A549 (cell line): ENCODE results near the gene EIF5A2. TPM values are rescaled to one million over a fixed set of nuclear protein-coding genes. Genes with fewer than 3 reads are reported as not detected.

Experiments used
- ATAC-seq, 2 experiments: fragments of 200-7000 bp in 1 of 2; fragments of >200 bp in 1 of 2; cut with Nextera tagmentation in 1 of 2; cut with Tn5 transposase in 1 of 2; 3 replicates each; pipeline versions ENCODE4 v1.8.0 to v1.9.1; 2018 to 2020; ENCODE audit warnings: mild to moderate bottlenecking in 1 of 2, moderate library complexity in 1 of 2
- CTCF ChIA-PET: fragments of 300-600 bp; sonication (Branson Sonifier 250); formaldehyde crosslinking; extraction: SDS; loops from one replicate; lab custom pipeline; 2021; ENCODE audit warnings: antibody characterized with exemption, inconsistent platforms; lab: Yijun Ruan, JAX
- POLR2A ChIA-PET: fragments of 350-600 bp; formaldehyde crosslinking; extraction: SDS; loops from one replicate; lab custom pipeline; 2021; ENCODE audit warnings: antibody characterized with exemption, inconsistent platforms; lab: Yijun Ruan, JAX
- DNase-seq, 2 experiments: peaks; one replicate each; pipeline versions ENCODE4 v3.0.0 to v3.0.0-alpha.2; 2011 to 2016; ENCODE audit warnings: low read depth in 1 of 2, low spot score in 1 of 2
- FAIRE-seq: peaks from 2 replicates; lab custom pipeline; 2011; peaks lifted over from hg19 to GRCh38; lab: Jason Lieb, UNC
- H3K27ac ChIP-seq, 2 experiments: fragments of >200 bp; sonication (Bioruptor Twin); formaldehyde crosslinking; 3 replicates each; pipeline ENCODE4 v1.5.1; 2016 to 2017
- H3K4me1 ChIP-seq: fragments of >200 bp; sonication (Bioruptor Twin); formaldehyde crosslinking; 3 replicates; pipeline ENCODE4 v1.6.1; 2016
- H3K4me2 ChIP-seq: fragments of >200 bp; sonication (Bioruptor Twin); formaldehyde crosslinking; 3 replicates; pipeline ENCODE4 v1.6.1; 2016
- H3K4me3 ChIP-seq: fragments of >200 bp; sonication (Bioruptor Twin); formaldehyde crosslinking; 3 replicates; pipeline ENCODE4 v1.5.1; 2016
- H3K9me3 ChIP-seq: fragments of >200 bp; sonication (Bioruptor Twin); formaldehyde crosslinking; 3 replicates; pipeline ENCODE4 v1.6.1; 2016
- BHLHE40 ChIP-seq: IDR thresholded peaks from 2 replicates; pipeline ENCODE4 v1.6.1; 2012; ENCODE audit warnings: low read depth, low read length, inconsistent platforms
- CEBPB ChIP-seq, 2 experiments: fragments of >200 bp in 1 of 2; sonication (Bioruptor Twin) in 1 of 2; formaldehyde crosslinking in 1 of 2; IDR thresholded peaks; 2 replicates each; pipeline ENCODE4 v1.6.1; 2012 to 2016
- ELK1 ChIP-seq: fragments of 150-350 bp; IDR thresholded peaks from 2 replicates; pipeline ENCODE4 v1.6.1; 2014; ENCODE audit warnings: low read depth, mild to moderate bottlenecking, low read length
- ESRRA ChIP-seq: fragments of 150-350 bp; IDR thresholded peaks from 2 replicates; pipeline ENCODE4 v1.6.1; 2014; ENCODE audit warnings: mild to moderate bottlenecking, low read length, borderline replicate concordance
- FOXS1 ChIP-seq: fragments of 250-450 bp; sonication (Bioruptor Pico); IDR thresholded peaks from 2 replicates; pipeline ENCODE4 v1.5.0; 2020; ENCODE audit warnings: mild to moderate bottlenecking, moderate library complexity
- HES2 ChIP-seq: fragments of >200 bp; sonication (Bioruptor Twin); formaldehyde crosslinking; IDR thresholded peaks from 2 replicates; pipeline ENCODE4 v1.6.1; 2016
- HEYL ChIP-seq: fragments of 250-450 bp; sonication (Bioruptor Pico); IDR thresholded peaks from 2 replicates; pipeline ENCODE4 v1.8.0; 2021; ENCODE audit warnings: mild to moderate bottlenecking, moderate library complexity
- HMGXB4 ChIP-seq: fragments of 250-450 bp; sonication (Bioruptor Pico); IDR thresholded peaks from 2 replicates; pipeline ENCODE4 v1.5.0; 2021; ENCODE audit warnings: mild to moderate bottlenecking, moderate library complexity, borderline replicate concordance
- JUN ChIP-seq, 2 experiments: fragments of >200 bp; sonication (Bioruptor Twin); formaldehyde crosslinking; IDR thresholded peaks; 2 replicates in 1 of 2; 3 replicates in 1 of 2; pipeline ENCODE4 v1.6.1; 2016 to 2017
- JUNB ChIP-seq: fragments of >200 bp; sonication (Bioruptor Twin); formaldehyde crosslinking; IDR thresholded peaks from 2 replicates; pipeline ENCODE4 v1.6.1; 2016
- KDM5A ChIP-seq: fragments of 200-600 bp; sonication (generic); IDR thresholded peaks from 2 replicates; pipeline ENCODE4 v1.6.1; 2016; ENCODE audit warnings: antibody characterized with exemption, mild to moderate bottlenecking
- MAFK ChIP-seq: fragments of 450-650 bp; IDR thresholded peaks from 2 replicates; pipeline ENCODE4 v1.6.1; 2014; ENCODE audit not compliant: partially characterized antibody
- NPAS2 ChIP-seq: fragments of 250-450 bp; sonication (Bioruptor Pico); IDR thresholded peaks from 2 replicates; pipeline ENCODE4 v1.8.0; 2022; ENCODE audit warnings: mild to moderate bottlenecking, moderate library complexity, borderline replicate concordance
- PBX3 ChIP-seq: IDR thresholded peaks from 2 replicates; pipeline ENCODE4 v1.6.1; 2012
- PHF8 ChIP-seq: fragments of 200-600 bp; sonication (generic); IDR thresholded peaks from 2 replicates; pipeline ENCODE4 v1.6.1; 2016; ENCODE audit warnings: low read depth, mild to moderate bottlenecking, antibody characterized with exemption, moderate library complexity, borderline replicate concordance
- POLR2AphosphoS2 ChIP-seq: conservative IDR thresholded peaks from 2 replicates; pipeline ENCODE4 v1.6.1; 2012; ENCODE audit warnings: low read length, improper control_type of control experiment, inconsistent platforms
- RAD21 ChIP-seq, 2 experiments: fragments of >200 bp in 1 of 2; sonication (Bioruptor Twin) in 1 of 2; formaldehyde crosslinking in 1 of 2; IDR thresholded peaks in 1 of 2; conservative IDR thresholded peaks in 1 of 2; 2 replicates in 1 of 2; 3 replicates in 1 of 2; pipeline ENCODE4 v1.6.1; 2012 to 2018; ENCODE audit warnings: inconsistent platforms in 1 of 2
- USF2 ChIP-seq: fragments of 450-650 bp; IDR thresholded peaks from 2 replicates; pipeline ENCODE4 v1.6.1; 2014; ENCODE audit warnings: antibody characterized with exemption
- ZC3H11A ChIP-seq: fragments of 450-650 bp; IDR thresholded peaks from 2 replicates; pipeline ENCODE4 v1.6.1; 2014; ENCODE audit warnings: antibody characterized with exemption, mild to moderate bottlenecking
- polyA plus RNA-seq, 4 experiments: library from polyadenylated mRNA; depleted of rRNA in 3 of 4; stranded (reverse); fragments of >200 nt; fragmentation: RNase III in 1 of 4; extraction: RNeasy Plus Mini Kit Qiagen cat#74134 plus additional on column Dnase treatment in 1 of 4; gene quantifications; 2 replicates in 3 of 4; 3 replicates in 1 of 4; pipeline ENCODE4 v1.2.3, GENCODE V29; 2011 to 2017

Gene EIF5A2
- polyA plus RNA-seq, 2 of the 4 experiments (the other 2 are of a cell fraction) = 7.9 to 15.2 TPM

GRCh38 chr3:170908235-170909116 lies at the start of gene EIF5A2 (continued):
- peak in 1 of 2 experiments; percentile 70; a peak in 3 of 5 replicates for TF ChIP-seq JUN (IDR thresholded peaks at IDR 0.05)
- peak; percentile 97 for TF ChIP-seq BHLHE40
- no peak for TF ChIP-seq HES2
- no peak for TF ChIP-seq ESRRA
- no peak for TF ChIP-seq KDM5A
- TF ChIP-seq CEBPB (IDR thresholded peaks at IDR 0.05) = no peak
- peak; percentile 61 for TF ChIP-seq PHF8
- peak; percentile 81 for TF ChIP-seq NPAS2 (CRISPR knock-in tag)
- TF ChIP-seq HEYL (CRISPR knock-in tag) = no peak
- TF ChIP-seq JUNB = no peak
- TF ChIP-seq MAFK = no peak
- TF ChIP-seq USF2 = peak; percentile 97
- no peak for TF ChIP-seq HMGXB4 (CRISPR knock-in tag)
- TF ChIP-seq, all 56 proteins: peak for 12

GRCh38 chr3:170956647-170957046 lies 48.2 kb upstream of the EIF5A2 start:
- peaks cover under 1% of the 10 kb centered on the region; the same call in 2 of the 3 replicates for H3K4me1 ChIP-seq
- no peak overlapping the region for H3K4me3 ChIP-seq
- no peak overlapping the region for H3K27ac ChIP-seq
- no peak for DNase-seq
- FAIRE-seq = no peak
- H3K4me2 ChIP-seq = no peak overlapping the region
- POLR2A ChIA-PET = no interaction called here
- no peak for ATAC-seq
- no peaks in the 10 kb centered on the region for H3K9me3 ChIP-seq
- no peak for TF ChIP-seq ELK1
- no peak for TF ChIP-seq POLR2AphosphoS2
- no peak for TF ChIP-seq ZC3H11A
- TF ChIP-seq FOXS1 (CRISPR knock-in tag) = no peak
- TF ChIP-seq RAD21 (conservative IDR thresholded peaks at IDR 0.05 in 1 of 2, IDR thresholded peaks at IDR 0.05 in 1 of 2) = no peak
- TF ChIP-seq HEYL (CRISPR knock-in tag) = no peak
- no peak for TF ChIP-seq PBX3
- TF ChIP-seq, all 56 proteins: peak for 0
- CTCF ChIA-PET = no interaction called here
